ENCODE data around the gene TNXB. TPM values are rescaled to one million over a fixed set of nuclear protein-coding genes. Genes with fewer than 3 reads are reported as not detected.
"Not testable (repeated sequence)": the region's sequence is repeated elsewhere in the genome, so short reads cannot be mapped to it uniquely, and the experiment has no call there.

Gene TNXB
- total and polyA plus RNA-seq, 2 of the 4 experiments (the other 2 are of a cell fraction), result 0.05 TPM; not detected in 1

DNA sequence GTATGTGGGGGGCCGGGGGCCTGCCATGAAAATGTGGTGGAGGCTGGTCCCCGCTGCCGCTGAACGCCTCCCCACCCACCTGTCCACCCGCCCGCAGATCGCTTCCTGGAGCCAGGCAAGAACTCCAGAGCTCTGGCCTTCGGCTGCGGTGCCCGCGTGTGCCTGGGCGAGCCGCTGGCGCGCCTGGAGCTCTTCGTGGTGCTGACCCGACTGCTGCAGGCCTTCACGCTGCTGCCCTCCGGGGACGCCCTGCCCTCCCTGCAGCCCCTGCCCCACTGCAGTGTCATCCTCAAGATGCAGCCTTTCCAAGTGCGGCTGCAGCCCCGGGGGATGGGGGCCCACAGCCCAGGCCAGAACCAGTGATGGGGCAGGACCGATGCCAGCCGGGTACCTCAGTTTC, 101.1 kb downstream of the TNXB start:
- H2AFZ ChIP-seq (replicated peaks; ENCODE audit: low read length, poor library complexity); H3K4me1 ChIP-seq (ENCODE audit: control insufficient read depth, insufficient read depth, low read length); H3K4me3 ChIP-seq (ENCODE audit: insufficient read depth, low read depth, low read length); H3K9ac ChIP-seq (ENCODE audit: low read depth, low read length); H2BK20ac ChIP-seq (ENCODE audit: low read depth, low read length); dilution Hi-C loops (cut with HindIII; ENCODE audit: low sequenced_read_pairs, unreplicated experiment); H3K4me2 ChIP-seq (ENCODE audit: low read depth, low read length); H3K14ac ChIP-seq (replicated peaks; ENCODE audit: low read depth, low read length); H3K56ac ChIP-seq (ENCODE audit: extremely low read depth, insufficient read depth, low read length); CTCF ChIA-PET; DNase-seq; POLR2A ChIA-PET (ENCODE audit: unreplicated experiment); H4K91ac ChIP-seq (ENCODE audit: insufficient read depth, low read depth, low read length); H2BK5ac ChIP-seq (ENCODE audit: low read depth, low read length, poor library complexity, severe bottlenecking); H3K9me1 ChIP-seq (ENCODE audit: insufficient read depth, low read length); H2AK9ac ChIP-seq (replicated peaks; ENCODE audit: low read depth, low read length, poor library complexity); H3K79me1 ChIP-seq (ENCODE audit: low read depth in 1 of 2, low read length in 2 of 2); H2AK5ac ChIP-seq (ENCODE audit: low read depth, low read length); H4K20me1 ChIP-seq (ENCODE audit: insufficient read depth, low read length); H3K27ac ChIP-seq (ENCODE audit: insufficient read depth, low read length); ATAC-seq (ENCODE audit: low read depth); BruUV-seq (replicated peaks); intact Hi-C loops (cut with micrococcal nuclease); H3K27me3 ChIP-seq (ENCODE audit: control insufficient read depth, insufficient read depth, low read length); H3K23ac ChIP-seq (ENCODE audit: low read depth, low read length); in situ Hi-C loops (cut with MboI; ENCODE audit: low sequenced_read_pairs); H4K8ac ChIP-seq (ENCODE audit: low read depth in 2 of 2, low read length in 2 of 2); H3K18ac ChIP-seq (ENCODE audit: low read depth, low read length); H2BK120ac ChIP-seq (ENCODE audit: low read depth, low read length); H3K36me3 ChIP-seq (ENCODE audit: control insufficient read depth, insufficient read depth, low read length); H2BK15ac ChIP-seq (ENCODE audit: low read depth, low read length); H4K5ac ChIP-seq (ENCODE audit: low read depth, low read length); H3K9me3 ChIP-seq (ENCODE audit: control insufficient read depth, insufficient read depth, low read length); H3K4ac ChIP-seq (ENCODE audit: low read depth, low read length): not testable (repeated sequence)
- WGBS, 2 experiments (ENCODE audit: extremely low coverage in 2 of 2, insufficient read length in 1 of 2), result no CpG with 5 or more reads among the region's 24 CpGs

DNA sequence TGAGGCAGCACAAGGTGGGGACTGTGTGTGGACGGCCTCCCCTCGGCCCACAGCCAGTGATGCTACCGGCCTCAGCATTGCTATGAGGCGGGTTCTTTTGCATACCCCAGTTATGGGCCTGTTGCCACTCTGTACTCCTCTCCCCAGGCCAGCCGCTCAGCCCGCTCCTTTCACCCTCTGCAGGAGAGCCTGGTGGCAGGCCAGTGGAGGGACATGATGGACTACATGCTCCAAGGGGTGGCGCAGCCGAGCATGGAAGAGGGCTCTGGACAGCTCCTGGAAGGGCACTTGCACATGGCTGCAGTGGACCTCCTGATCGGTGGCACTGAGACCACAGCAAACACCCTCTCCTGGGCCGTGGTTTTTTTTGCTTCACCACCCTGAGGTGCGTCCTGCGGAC, 102.1 kb downstream of the TNXB start:
- in situ Hi-C loops (cut with MboI; ENCODE audit: low sequenced_read_pairs); POLR2A ChIA-PET (ENCODE audit: unreplicated experiment): not testable (repeated sequence)

More for the DNA sequence above, 102.1 kb downstream of the TNXB start:
- H3K9ac ChIP-seq (ENCODE audit: low read depth, low read length); H3K14ac ChIP-seq (replicated peaks; ENCODE audit: low read depth, low read length); H3K4ac ChIP-seq (ENCODE audit: low read depth, low read length); H2AK5ac ChIP-seq (ENCODE audit: low read depth, low read length); intact Hi-C loops (cut with micrococcal nuclease); H4K91ac ChIP-seq (ENCODE audit: insufficient read depth, low read depth, low read length); CTCF ChIA-PET; H2BK5ac ChIP-seq (ENCODE audit: low read depth, low read length, poor library complexity, severe bottlenecking); H2BK15ac ChIP-seq (ENCODE audit: low read depth, low read length); H2BK20ac ChIP-seq (ENCODE audit: low read depth, low read length); H4K5ac ChIP-seq (ENCODE audit: low read depth, low read length); H3K18ac ChIP-seq (ENCODE audit: low read depth, low read length); H3K27me3 ChIP-seq (ENCODE audit: control insufficient read depth, insufficient read depth, low read length); H3K4me2 ChIP-seq (ENCODE audit: low read depth, low read length); H3K79me1 ChIP-seq (ENCODE audit: low read depth in 1 of 2, low read length in 2 of 2); H3K23ac ChIP-seq (ENCODE audit: low read depth, low read length); H3K27ac ChIP-seq (ENCODE audit: insufficient read depth, low read length); H2AFZ ChIP-seq (replicated peaks; ENCODE audit: low read length, poor library complexity); H3K36me3 ChIP-seq (ENCODE audit: control insufficient read depth, insufficient read depth, low read length); H4K8ac ChIP-seq (ENCODE audit: low read depth in 2 of 2, low read length in 2 of 2); H3K56ac ChIP-seq (ENCODE audit: extremely low read depth, insufficient read depth, low read length); DNase-seq; H3K9me3 ChIP-seq (ENCODE audit: control insufficient read depth, insufficient read depth, low read length); H3K4me1 ChIP-seq (ENCODE audit: control insufficient read depth, insufficient read depth, low read length); H3K9me1 ChIP-seq (ENCODE audit: insufficient read depth, low read length); H3K4me3 ChIP-seq (ENCODE audit: insufficient read depth, low read depth, low read length); H4K20me1 ChIP-seq (ENCODE audit: insufficient read depth, low read length); H2AK9ac ChIP-seq (replicated peaks; ENCODE audit: low read depth, low read length, poor library complexity); BruUV-seq (replicated peaks); dilution Hi-C loops (cut with HindIII; ENCODE audit: low sequenced_read_pairs, unreplicated experiment); ATAC-seq (ENCODE audit: low read depth); H2BK120ac ChIP-seq (ENCODE audit: low read depth, low read length): not testable (repeated sequence)
- WGBS, 2 experiments (ENCODE audit: extremely low coverage in 2 of 2, insufficient read length in 1 of 2), result 58% methylated on average over 4 of the region's 12 CpGs; no CpG with 5 or more reads in 1 of the 2 experiments
